ENCODE results near the gene SINHCAF.

SINHCAF gene

DNA sequence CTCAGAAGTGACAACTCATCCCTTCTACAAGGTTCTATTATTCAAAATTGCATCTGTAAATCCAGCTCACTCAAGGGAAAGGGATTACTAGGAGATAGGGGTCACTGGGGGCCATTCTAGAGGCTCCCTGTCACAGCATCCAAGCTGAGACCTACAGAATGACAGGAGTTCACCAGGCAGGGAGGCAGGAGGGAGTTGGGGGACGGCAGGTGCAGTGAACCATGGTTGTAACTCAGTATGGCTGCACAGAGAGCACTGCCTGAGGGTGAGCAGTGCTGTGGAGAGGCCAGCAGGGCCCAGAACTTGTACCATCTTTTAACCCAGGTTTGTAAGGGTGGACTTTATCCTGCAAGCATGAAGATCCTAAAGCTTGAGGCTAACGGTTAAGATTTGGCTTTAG, 37.9 kb upstream of the SINHCAF start:
- TF ChIP-seq, protein P1, sequence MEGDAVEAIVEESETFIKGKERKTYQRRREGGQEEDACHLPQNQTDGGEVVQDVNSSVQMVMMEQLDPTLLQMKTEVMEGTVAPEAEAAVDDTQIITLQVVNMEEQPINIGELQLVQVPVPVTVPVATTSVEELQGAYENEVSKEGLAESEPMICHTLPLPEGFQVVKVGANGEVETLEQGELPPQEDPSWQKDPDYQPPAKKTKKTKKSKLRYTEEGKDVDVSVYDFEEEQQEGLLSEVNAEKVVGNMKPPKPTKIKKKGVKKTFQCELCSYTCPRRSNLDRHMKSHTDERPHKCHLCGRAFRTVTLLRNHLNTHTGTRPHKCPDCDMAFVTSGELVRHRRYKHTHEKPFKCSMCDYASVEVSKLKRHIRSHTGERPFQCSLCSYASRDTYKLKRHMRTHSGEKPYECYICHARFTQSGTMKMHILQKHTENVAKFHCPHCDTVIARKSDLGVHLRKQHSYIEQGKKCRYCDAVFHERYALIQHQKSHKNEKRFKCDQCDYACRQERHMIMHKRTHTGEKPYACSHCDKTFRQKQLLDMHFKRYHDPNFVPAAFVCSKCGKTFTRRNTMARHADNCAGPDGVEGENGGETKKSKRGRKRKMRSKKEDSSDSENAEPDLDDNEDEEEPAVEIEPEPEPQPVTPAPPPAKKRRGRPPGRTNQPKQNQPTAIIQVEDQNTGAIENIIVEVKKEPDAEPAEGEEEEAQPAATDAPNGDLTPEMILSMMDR (IDR thresholded peaks at IDR 0.05): no peak
- TF ChIP-seq ZFX (IDR thresholded peaks at IDR 0.05; ENCODE audit: borderline replicate concordance): no peak
- H3K27ac ChIP-seq: no peak overlapping the region

DNA sequence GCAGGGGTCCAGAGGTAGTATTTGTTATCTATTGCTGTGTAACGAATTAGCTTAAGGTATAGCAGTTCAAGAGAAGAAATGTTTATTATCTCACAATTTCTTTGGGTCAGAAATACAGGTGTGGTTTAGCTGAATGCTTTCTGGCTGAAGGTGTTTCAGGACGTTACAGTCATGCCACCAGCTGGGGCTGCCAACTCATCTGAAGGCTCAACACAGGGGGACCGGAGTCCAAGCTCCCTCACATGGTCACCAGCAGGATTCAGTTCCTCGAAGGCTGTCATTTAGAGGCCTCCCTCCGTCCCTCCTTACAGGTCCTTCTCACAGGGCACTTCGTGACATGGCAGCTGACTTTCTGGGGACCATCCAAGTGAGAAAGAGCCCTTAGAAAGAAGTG, 37.5 kb upstream of the SINHCAF start:
- TF ChIP-seq, protein P1 (IDR thresholded peaks at IDR 0.05): no peak
- TF ChIP-seq ZFX (IDR thresholded peaks at IDR 0.05; ENCODE audit: borderline replicate concordance): no peak
- no peak overlapping the region for H3K27ac ChIP-seq

DNA sequence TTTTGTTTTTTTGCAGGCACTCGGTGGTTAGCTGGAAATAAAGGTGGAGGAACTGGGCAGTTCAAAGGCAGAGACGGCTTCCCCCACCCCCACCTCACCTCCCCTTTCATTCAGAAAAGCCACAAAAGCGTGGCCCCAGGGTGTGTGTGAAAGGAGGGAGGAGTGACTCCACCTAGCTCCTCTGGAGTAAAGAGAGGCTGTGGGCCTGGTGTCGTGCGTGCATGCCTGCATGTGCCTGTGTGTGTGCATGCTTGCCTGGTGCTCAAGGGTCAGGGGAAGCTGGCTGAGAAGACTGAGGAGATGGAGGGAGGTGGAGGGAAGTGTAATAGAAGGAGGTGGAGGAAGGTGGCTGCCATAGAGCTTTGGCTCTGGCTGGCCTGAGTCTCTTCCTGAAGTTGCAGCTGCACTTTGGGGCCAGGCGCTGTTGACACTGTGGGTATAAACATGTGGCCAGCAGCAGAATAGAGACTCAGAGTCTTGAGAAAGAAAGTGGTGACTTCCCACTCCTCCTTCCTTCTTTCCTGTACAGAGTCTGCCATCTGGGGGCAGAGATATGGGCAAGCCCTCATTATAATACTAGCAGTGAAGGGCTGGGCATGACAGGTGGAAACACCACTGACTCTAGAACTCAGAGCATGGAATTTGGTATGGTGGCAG, 36.9 kb upstream of the SINHCAF start:
- no peak overlapping the region for H3K27ac ChIP-seq
- no peak for TF ChIP-seq ZFX (IDR thresholded peaks at IDR 0.05; ENCODE audit: borderline replicate concordance)
- TF ChIP-seq, protein P1 (IDR thresholded peaks at IDR 0.05): no peak

DNA sequence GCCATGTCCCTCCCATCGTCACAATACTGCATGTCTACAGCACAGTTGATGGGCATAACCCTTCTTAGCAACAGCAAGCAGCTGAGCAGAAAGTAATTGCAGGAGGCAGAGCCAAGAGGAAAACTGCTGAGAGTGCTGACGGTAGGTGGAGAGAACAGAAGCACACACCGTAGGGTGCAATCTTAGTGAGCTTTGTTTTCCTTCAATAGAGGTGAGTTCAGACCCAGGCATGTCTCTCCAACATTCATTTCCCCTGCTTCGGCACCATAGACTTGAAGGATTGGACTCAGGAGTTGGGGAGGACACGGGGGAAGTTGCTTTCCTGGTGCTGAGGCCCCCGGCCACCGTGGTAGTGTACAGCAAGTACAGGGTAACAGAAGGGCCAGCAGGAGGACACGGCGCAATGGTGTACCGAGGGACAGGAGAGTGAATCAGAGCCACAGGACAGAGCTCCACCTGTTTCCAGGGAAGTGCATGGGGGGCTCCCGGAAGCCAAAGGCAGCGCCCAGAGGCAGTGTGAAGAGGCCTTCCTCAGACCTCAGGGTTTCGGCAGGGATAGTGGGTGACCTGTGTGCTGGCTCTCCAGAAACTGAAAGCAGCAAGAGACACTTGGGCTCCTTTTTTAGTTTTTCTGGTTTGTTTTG, 36.3 kb upstream of the SINHCAF start:
- no peak for TF ChIP-seq ZFX (IDR thresholded peaks at IDR 0.05; ENCODE audit: borderline replicate concordance)
- TF ChIP-seq, protein P1 (IDR thresholded peaks at IDR 0.05): no peak
- no peak overlapping the region for H3K27ac ChIP-seq

DNA sequence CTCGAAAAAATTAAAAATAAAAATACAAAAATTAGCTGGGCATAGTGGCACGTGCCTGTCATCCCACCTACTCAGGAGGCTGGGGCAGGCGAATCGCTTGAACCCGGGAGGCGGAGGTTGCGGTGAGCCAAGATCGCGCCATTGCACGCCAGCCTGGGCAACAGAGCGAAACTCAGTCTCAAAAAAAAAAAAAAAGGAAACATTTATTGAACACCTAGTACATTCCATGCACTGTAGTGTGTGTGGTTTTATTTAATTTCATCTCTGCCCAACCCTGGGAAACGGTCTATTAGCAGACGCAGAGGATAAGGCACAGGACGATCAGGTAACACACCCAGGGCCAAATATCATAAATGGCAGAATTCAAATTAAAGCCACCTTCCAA, 35.8 kb upstream of the SINHCAF start:
- no peak overlapping the region for H3K27ac ChIP-seq
- no peak for TF ChIP-seq ZFX (IDR thresholded peaks at IDR 0.05; ENCODE audit: borderline replicate concordance)

DNA sequence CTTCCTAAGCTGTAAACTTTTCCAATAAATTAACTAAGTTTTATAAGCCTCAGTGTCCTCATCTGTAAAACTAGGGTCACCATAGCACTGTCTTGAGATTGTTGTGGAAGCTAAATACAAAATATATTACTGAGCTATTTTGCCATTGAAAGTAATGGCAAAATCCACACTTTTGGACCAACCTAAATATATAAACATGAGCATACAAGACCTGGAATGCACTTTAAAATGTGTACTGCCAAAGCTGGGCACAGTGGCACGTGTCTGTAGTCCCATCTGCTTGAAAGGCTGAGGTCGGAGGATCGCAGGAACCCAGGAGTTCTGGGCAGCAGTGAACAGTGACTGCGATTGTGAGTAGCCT, 29.8 kb upstream of the SINHCAF start:
- H3K27ac ChIP-seq: no peak overlapping the region
- TF ChIP-seq, protein P1 (IDR thresholded peaks at IDR 0.05): no peak
- no peak for TF ChIP-seq ZFX (IDR thresholded peaks at IDR 0.05; ENCODE audit: borderline replicate concordance)

DNA sequence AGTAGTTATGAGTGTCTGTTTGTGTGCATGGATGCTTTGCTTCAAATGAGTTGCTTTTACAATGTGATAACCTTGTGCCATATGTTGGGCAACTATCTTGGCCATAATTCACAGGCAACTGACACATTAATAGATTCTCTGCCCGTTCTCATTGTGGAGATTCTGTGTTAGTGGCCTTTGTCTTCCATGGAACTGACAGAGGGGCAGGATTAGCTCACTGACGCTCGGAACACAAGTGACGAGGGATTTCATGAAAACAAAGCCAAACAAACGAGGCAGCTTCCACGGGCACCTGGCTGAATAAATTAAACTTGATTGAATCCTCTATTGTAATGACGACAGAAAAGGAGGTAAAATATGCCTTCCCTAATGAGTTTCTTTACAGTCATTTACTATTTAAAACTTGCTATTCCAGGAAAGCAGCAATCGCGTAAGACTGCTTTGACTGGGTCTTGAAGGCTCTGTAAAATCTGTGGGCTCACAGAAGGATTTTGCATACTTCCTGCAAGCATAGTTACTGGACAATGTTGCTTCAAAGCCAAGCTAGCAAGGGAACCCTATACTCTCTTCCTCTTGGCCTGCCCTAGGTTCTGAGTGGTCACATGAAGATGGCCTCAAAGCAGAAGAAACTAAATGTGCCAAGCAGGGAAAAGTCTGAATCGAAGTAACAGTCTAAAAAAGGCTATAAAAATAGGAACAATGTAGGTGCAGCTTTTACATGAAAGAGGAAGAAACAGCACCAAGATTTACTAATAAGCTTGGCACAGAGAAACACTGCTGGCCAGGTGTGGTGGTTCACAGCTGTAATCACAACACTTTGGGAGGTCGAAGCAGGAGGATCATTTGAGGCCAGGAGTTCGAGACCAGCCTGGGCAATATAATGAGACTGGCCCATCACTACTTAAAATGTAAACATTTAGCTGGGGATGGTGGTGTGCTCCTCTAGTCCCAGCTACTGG, 28.1 kb upstream of the SINHCAF start:
- TF ChIP-seq, protein P1 (IDR thresholded peaks at IDR 0.05): no peak
- TF ChIP-seq ZFX (IDR thresholded peaks at IDR 0.05; ENCODE audit: borderline replicate concordance): no peak
- no peak overlapping the region for H3K27ac ChIP-seq
